HEK293 (cell line): ENCODE measurements around the gene NNT.

Experiments used
- AEBP2 ChIP-seq: fragments of 450-650 bp; formaldehyde crosslinking; IDR thresholded peaks from 2 replicates; pipeline ENCODE4 v1.5.1; 2016; ENCODE audit warnings: missing biosample characterization, missing genetic modification characterization, borderline replicate concordance
- FEZF1 ChIP-seq: fragments of 450-650 bp; formaldehyde crosslinking; IDR thresholded peaks from 2 replicates; pipeline ENCODE4 v1.5.1; 2016; ENCODE audit warnings: missing biosample characterization, missing genetic modification characterization
- GLI4 ChIP-seq: fragments of 450-650 bp; formaldehyde crosslinking; IDR thresholded peaks from 2 replicates; pipeline ENCODE4 v1.5.1; 2016; ENCODE audit warnings: missing biosample characterization, missing genetic modification characterization
- KLF1 ChIP-seq: fragments of 450-650 bp; formaldehyde crosslinking; IDR thresholded peaks from 2 replicates; pipeline ENCODE4 v1.5.1; 2016; ENCODE audit warnings: missing biosample characterization, missing genetic modification characterization
- KLF10 ChIP-seq: fragments of 450-650 bp; IDR thresholded peaks from 2 replicates; pipeline ENCODE4 v1.5.1; 2018; ENCODE audit warnings: missing biosample characterization, mild to moderate bottlenecking, missing genetic modification characterization
- KLF7 ChIP-seq: fragments of 450-650 bp; formaldehyde crosslinking; IDR thresholded peaks from 2 replicates; pipeline ENCODE4 v1.5.1; 2016; ENCODE audit warnings: missing biosample characterization, missing genetic modification characterization, borderline replicate concordance
- MEIS1 ChIP-seq: sonication (generic); formaldehyde crosslinking; IDR thresholded peaks from 2 replicates; pipeline ENCODE4 v1.8.1; 2022; ENCODE audit warnings: missing genetic modification reagents, mild to moderate bottlenecking, borderline replicate concordance
- MZF1 ChIP-seq: fragments of 450-650 bp; formaldehyde crosslinking; IDR thresholded peaks from 2 replicates; pipeline ENCODE4 v1.5.1; 2017; ENCODE audit warnings: missing biosample characterization, missing genetic modification characterization, borderline replicate concordance
- OSR2 ChIP-seq: fragments of 450-650 bp; formaldehyde crosslinking; IDR thresholded peaks from 2 replicates; pipeline ENCODE4 v1.5.1; 2016; ENCODE audit warnings: missing biosample characterization, missing genetic modification characterization
- ZBTB26 ChIP-seq: fragments of 450-650 bp; formaldehyde crosslinking; optimal IDR thresholded peaks from 2 replicates; pipeline ENCODE3; 2016; ENCODE audit warnings: missing biosample characterization, mild to moderate bottlenecking, missing genetic modification characterization
- ZBTB49 ChIP-seq: fragments of 450-650 bp; formaldehyde crosslinking; IDR thresholded peaks from 2 replicates; pipeline ENCODE4 v1.5.1; 2016; ENCODE audit warnings: missing biosample characterization, missing genetic modification characterization, low read depth
- ZFP37 ChIP-seq: fragments of 450-650 bp; formaldehyde crosslinking; IDR thresholded peaks from 2 replicates; pipeline ENCODE4 v1.5.1; 2016; ENCODE audit warnings: missing biosample characterization, missing genetic modification characterization
- ZFP41 ChIP-seq: fragments of 450-650 bp; formaldehyde crosslinking; IDR thresholded peaks from 2 replicates; pipeline ENCODE4 v1.5.1; 2016; ENCODE audit warnings: missing biosample characterization, missing genetic modification characterization, borderline replicate concordance
- ZNF112 ChIP-seq: fragments of 450-650 bp; formaldehyde crosslinking; IDR thresholded peaks from 2 replicates; pipeline ENCODE4 v1.5.0; 2017; ENCODE audit warnings: missing biosample characterization, missing genetic modification characterization
- ZNF132 ChIP-seq: fragments of 450-650 bp; formaldehyde crosslinking; IDR thresholded peaks from 2 replicates; pipeline ENCODE4 v1.5.1; 2017; ENCODE audit warnings: missing biosample characterization, missing genetic modification characterization, borderline replicate concordance
- ZNF146 ChIP-seq: fragments of 450-650 bp; formaldehyde crosslinking; IDR thresholded peaks from 2 replicates; pipeline ENCODE4 v1.5.1; 2016; ENCODE audit warnings: missing biosample characterization, missing genetic modification characterization
- ZNF214 ChIP-seq: fragments of 450-650 bp; formaldehyde crosslinking; IDR thresholded peaks from 2 replicates; pipeline ENCODE4 v1.5.1; 2017; ENCODE audit warnings: missing biosample characterization, mild to moderate bottlenecking, missing genetic modification characterization, borderline replicate concordance
- ZNF366 ChIP-seq: fragments of 450-650 bp; formaldehyde crosslinking; conservative IDR thresholded peaks from 2 replicates; pipeline ENCODE4 v1.5.1; 2016; ENCODE audit warnings: missing biosample characterization, missing genetic modification characterization
- ZNF37A ChIP-seq: fragments of 450-650 bp; IDR thresholded peaks from 2 replicates; pipeline ENCODE4 v1.5.1; 2018; ENCODE audit warnings: missing biosample characterization, missing genetic modification characterization
- ZNF473 ChIP-seq: fragments of 450-650 bp; formaldehyde crosslinking; IDR thresholded peaks from 2 replicates; pipeline ENCODE4 v1.5.1; 2017; ENCODE audit warnings: missing biosample characterization, missing genetic modification characterization
- ZNF48 ChIP-seq: fragments of 450-650 bp; formaldehyde crosslinking; IDR thresholded peaks from 2 replicates; pipeline ENCODE4 v1.5.1; 2016; ENCODE audit warnings: missing biosample characterization, missing genetic modification characterization
- ZNF521 ChIP-seq: fragments of 450-650 bp; formaldehyde crosslinking; IDR thresholded peaks from 2 replicates; pipeline ENCODE4 v1.5.1; 2017; ENCODE audit warnings: missing biosample characterization, mild to moderate bottlenecking, missing genetic modification characterization
- ZNF529 ChIP-seq: fragments of 450-650 bp; formaldehyde crosslinking; IDR thresholded peaks from 2 replicates; pipeline ENCODE4 v1.5.1; 2017; ENCODE audit warnings: missing genetic modification characterization, missing biosample characterization; ENCODE audit not compliant: insufficient replicate concordance
- ZNF548 ChIP-seq: fragments of 450-650 bp; formaldehyde crosslinking; IDR thresholded peaks from 2 replicates; pipeline ENCODE4 v1.5.1; 2016; ENCODE audit warnings: missing biosample characterization, missing genetic modification characterization
- ZNF585B ChIP-seq: fragments of 450-650 bp; formaldehyde crosslinking; IDR thresholded peaks from 2 replicates; pipeline ENCODE4 v1.5.1; 2016; ENCODE audit warnings: missing biosample characterization, missing genetic modification characterization
- ZNF596 ChIP-seq: fragments of 450-650 bp; IDR thresholded peaks from 2 replicates; pipeline ENCODE4 v1.5.0; 2018; ENCODE audit warnings: missing biosample characterization, mild to moderate bottlenecking, missing genetic modification characterization, moderate library complexity
- ZNF600 ChIP-seq: fragments of 450-650 bp; formaldehyde crosslinking; IDR thresholded peaks from 2 replicates; pipeline ENCODE4 v1.5.1; 2016; ENCODE audit warnings: missing biosample characterization, missing genetic modification characterization
- ZNF623 ChIP-seq: fragments of 450-650 bp; formaldehyde crosslinking; IDR thresholded peaks from 2 replicates; pipeline ENCODE4 v1.5.1; 2016; ENCODE audit warnings: missing biosample characterization, missing genetic modification characterization
- ZNF670 ChIP-seq: fragments of 450-650 bp; formaldehyde crosslinking; IDR thresholded peaks from 2 replicates; pipeline ENCODE4 v1.5.1; 2016; ENCODE audit warnings: missing biosample characterization, missing genetic modification characterization, low read depth
- ZNF776 ChIP-seq: fragments of 450-650 bp; formaldehyde crosslinking; IDR thresholded peaks from 2 replicates; pipeline ENCODE4 v1.5.0; 2017; ENCODE audit warnings: missing biosample characterization, missing genetic modification characterization, borderline replicate concordance
- ZNF777 ChIP-seq: fragments of 450-650 bp; formaldehyde crosslinking; IDR thresholded peaks from 2 replicates; pipeline ENCODE4 v1.5.1; 2017; ENCODE audit warnings: missing biosample characterization, missing genetic modification characterization, borderline replicate concordance
- ZNF830 ChIP-seq: fragments of 450-650 bp; IDR thresholded peaks from 2 replicates; pipeline ENCODE4 v1.5.0; 2018; ENCODE audit warnings: missing biosample characterization, missing genetic modification characterization, low read depth, mild to moderate bottlenecking, moderate library complexity
- TF ChIP-seq, protein P1 (sequence below): fragments of 450-650 bp; formaldehyde crosslinking; IDR thresholded peaks from 2 replicates; pipeline ENCODE4; 2016; ENCODE audit warnings: missing biosample characterization, missing genetic modification characterization
- TF ChIP-seq, protein P2 (sequence below): fragments of 450-650 bp; formaldehyde crosslinking; IDR thresholded peaks from 2 replicates; pipeline ENCODE4 v1.5.1; 2016; ENCODE audit warnings: missing biosample characterization, missing genetic modification characterization

Gene NNT

DNA sequence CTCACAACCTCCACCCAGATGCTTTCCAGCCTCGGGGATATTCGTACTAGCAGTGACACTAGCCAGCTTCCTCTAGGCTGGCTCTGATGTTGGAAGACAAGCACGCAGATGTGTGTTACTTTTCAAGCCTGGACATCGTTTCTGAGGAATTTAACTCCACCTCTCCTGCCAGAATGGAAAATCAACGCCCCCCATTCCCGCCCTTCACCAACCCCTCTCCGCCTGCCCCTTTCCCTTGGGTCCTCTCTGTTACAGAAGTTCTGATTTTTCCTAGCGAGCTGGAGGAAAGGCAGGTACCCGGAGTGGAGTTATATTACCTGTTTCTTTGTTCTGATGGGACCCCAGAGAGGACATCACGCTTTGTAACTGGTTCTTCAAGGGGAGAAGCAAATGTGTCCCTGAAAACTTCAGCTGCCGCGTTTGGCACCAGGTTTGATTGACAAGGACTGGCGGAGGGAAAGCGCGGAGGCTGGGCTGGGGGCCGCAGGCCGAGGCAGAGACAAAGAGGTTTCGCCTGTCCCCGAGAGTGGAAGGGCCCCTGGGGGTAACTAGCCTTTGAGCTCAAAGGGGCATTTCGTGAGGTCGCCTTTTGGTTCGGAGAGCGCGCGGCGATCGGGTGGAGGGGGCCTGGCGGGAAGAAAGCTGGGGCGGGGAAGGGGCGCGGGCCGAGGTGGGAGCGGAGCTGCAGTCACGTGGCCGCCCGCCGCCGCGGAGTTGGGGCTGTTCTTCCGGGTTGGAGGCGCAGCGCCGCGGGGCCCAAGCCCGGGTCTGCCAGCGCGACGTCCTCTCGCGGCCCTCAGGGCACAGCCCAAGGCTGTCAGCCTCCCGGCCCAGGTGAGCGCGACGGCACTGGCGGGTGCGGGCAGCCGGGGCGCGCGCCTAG is at the start of gene NNT (continued):
- TF ChIP-seq ZNF132 (tag by site-specific recombination) (no peak), FEZF1 (tag by site-specific recombination) (no peak), ZNF521 (tag by site-specific recombination) (no peak), ZNF37A (no peak), GLI4 (tag by site-specific recombination) (no peak), ZNF366 (no peak), ZNF529 (tag by site-specific recombination) (no peak), KLF10 (peak; percentile 91), ZNF596 (no peak), ZNF830 (tag by site-specific recombination) (no peak), ZNF777 (no peak), MEIS1 (no peak), ZNF623 (no peak), ZBTB49 (tag by site-specific recombination) (no peak), AEBP2 (tag by site-specific recombination) (no peak), ZNF670 (tag by site-specific recombination) (no peak), ZFP41 (tag by site-specific recombination) (no peak), ZNF146 (no peak), ZNF112 (no peak), ZNF473 (no peak), MZF1 (tag by site-specific recombination) (no peak), ZNF776 (tag by site-specific recombination) (no peak), KLF1 (tag by site-specific recombination) (peak; percentile 24), ZBTB26 (tag by site-specific recombination) (peak; percentile 92), ZNF214 (tag by site-specific recombination) (no peak), ZNF548 (tag by site-specific recombination) (no peak), ZNF48 (no peak), OSR2 (tag by site-specific recombination) (no peak; the same call in 1 of the 2 replicates), ZFP37 (tag by site-specific recombination) (peak; percentile 21; the same call in 1 of the 2 replicates), ZNF600 (peak; percentile 13), ZNF585B (tag by site-specific recombination) (no peak), KLF7 (tag by site-specific recombination) (peak; percentile 55; the same call in 1 of the 2 replicates)
- TF ChIP-seq, protein P1, sequence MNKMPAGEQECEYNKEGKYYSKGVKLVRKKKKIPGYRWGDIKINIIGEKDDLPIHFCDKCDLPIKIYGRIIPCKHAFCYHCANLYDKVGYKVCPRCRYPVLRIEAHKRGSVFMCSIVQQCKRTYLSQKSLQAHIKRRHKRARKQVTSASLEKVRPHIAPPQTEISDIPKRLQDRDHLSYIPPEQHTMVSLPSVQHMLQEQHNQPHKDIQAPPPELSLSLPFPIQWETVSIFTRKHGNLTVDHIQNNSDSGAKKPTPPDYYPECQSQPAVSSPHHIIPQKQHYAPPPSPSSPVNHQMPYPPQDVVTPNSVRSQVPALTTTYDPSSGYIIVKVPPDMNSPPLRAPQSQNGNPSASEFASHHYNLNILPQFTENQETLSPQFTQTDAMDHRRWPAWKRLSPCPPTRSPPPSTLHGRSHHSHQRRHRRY: no peak
- TF ChIP-seq, protein P2, sequence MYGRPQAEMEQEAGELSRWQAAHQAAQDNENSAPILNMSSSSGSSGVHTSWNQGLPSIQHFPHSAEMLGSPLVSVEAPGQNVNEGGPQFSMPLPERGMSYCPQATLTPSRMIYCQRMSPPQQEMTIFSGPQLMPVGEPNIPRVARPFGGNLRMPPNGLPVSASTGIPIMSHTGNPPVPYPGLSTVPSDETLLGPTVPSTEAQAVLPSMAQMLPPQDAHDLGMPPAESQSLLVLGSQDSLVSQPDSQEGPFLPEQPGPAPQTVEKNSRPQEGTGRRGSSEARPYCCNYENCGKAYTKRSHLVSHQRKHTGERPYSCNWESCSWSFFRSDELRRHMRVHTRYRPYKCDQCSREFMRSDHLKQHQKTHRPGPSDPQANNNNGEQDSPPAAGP (tag by site-specific recombination): no peak
